BE2C (cell line): Measurements from ENCODE around the gene SULT1A3.
"Not testable (repeated sequence)": the region's sequence is repeated elsewhere in the genome, so short reads cannot be mapped to it uniquely, and the experiment has no call there.

ENCODE experiments used
- DNase-seq: peaks from one replicate; pipeline ENCODE4 v3.0.0-alpha.2; 2020
- H3K27me3 ChIP-seq: fragments of 250-450 bp; sonication (Bioruptor Pico); 2 replicates; pipeline ENCODE4 v1.5.1; 2020; ENCODE audit warnings: mild to moderate bottlenecking
- H3K36me3 ChIP-seq: fragments of 250-450 bp; sonication (Bioruptor Pico); 2 replicates; pipeline ENCODE4 v1.5.1; 2020; ENCODE audit warnings: mild to moderate bottlenecking
- H3K4me1 ChIP-seq: fragments of 250-450 bp; sonication (Bioruptor Pico); 2 replicates; pipeline ENCODE4 v1.5.1; 2020
- H3K4me3 ChIP-seq: 2 replicates; pipeline ENCODE4 v1.5.1; 2011; ENCODE audit warnings: low read depth, low read length
- H3K9me3 ChIP-seq: fragments of 250-450 bp; sonication (Bioruptor Pico); 2 replicates; pipeline ENCODE4 v1.5.1; 2020
- TF ChIP-seq, protein P1 (sequence below): IDR thresholded peaks from 2 replicates; pipeline ENCODE4 v1.5.1; 2012; ENCODE audit warnings: mild to moderate bottlenecking, low read depth, low read length

Gene SULT1A3

DNA sequence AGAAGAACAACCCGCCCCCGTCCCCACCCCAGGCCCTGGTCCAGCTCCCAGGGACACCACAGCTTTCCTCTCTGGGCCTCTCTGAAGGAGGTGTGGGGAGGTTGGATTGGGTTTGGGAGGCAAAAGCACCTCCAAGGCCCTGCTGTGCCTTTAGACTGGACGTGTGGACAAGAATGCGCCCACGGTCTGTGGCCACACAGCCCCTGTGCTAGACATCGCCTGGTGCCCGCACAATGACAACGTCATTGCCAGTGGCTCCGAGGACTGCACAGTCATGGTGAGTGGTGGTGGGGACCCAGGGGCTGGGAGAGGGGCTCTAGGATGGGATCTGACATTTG lies 12.6 kb upstream of the SULT1A3 start:
- Histone ChIP-seq H3K9me3 (no peaks in the 10 kb centered on the region), H3K4me3 (no peak overlapping the region), H3K36me3 (no peaks in the 10 kb centered on the region), H3K27me3 (no peaks in the 10 kb centered on the region), H3K4me1 (peaks cover 6% of the 10 kb centered on the region; the same call in 1 of the 2 replicates)
- no peak for DNase-seq
- TF ChIP-seq, protein P1, sequence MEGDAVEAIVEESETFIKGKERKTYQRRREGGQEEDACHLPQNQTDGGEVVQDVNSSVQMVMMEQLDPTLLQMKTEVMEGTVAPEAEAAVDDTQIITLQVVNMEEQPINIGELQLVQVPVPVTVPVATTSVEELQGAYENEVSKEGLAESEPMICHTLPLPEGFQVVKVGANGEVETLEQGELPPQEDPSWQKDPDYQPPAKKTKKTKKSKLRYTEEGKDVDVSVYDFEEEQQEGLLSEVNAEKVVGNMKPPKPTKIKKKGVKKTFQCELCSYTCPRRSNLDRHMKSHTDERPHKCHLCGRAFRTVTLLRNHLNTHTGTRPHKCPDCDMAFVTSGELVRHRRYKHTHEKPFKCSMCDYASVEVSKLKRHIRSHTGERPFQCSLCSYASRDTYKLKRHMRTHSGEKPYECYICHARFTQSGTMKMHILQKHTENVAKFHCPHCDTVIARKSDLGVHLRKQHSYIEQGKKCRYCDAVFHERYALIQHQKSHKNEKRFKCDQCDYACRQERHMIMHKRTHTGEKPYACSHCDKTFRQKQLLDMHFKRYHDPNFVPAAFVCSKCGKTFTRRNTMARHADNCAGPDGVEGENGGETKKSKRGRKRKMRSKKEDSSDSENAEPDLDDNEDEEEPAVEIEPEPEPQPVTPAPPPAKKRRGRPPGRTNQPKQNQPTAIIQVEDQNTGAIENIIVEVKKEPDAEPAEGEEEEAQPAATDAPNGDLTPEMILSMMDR: no peak

DNA sequence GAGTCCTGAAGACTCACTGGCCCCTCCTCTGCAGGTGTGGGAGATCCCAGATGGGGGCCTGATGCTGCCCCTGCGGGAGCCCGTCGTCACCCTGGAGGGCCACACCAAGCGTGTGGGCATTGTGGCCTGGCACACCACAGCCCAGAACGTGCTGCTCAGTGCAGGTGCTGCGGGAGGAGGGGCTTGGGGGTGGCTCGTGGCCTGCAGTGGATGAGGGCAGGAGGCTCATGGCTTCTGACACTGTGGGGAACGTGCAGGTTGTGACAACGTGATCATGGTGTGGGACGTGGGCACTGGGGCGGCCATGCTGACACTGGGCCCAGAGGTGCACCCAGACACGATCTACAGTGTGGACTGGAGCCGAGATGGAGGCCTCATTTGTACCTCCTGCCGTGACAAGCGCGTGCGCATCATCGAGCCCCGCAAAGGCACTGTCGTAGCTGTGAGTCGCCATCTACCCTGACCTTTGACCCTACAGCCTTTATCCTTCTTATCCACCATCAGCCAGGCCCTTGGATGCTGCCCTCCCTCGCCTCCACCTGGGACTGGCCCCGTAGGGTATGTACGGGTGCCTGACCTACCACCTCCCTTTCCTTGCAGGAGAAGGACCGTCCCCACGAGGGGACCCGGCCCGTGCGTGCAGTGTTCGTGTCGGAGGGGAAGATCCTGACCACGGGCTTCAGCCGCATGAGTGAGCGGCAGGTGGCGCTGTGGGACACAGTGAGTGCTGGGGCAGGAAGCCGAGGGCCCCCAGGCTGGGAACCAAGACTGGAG lies 12.1 kb upstream of the SULT1A3 start:
- Histone ChIP-seq H3K4me3 (no peak overlapping the region), H3K36me3 (no peaks in the 10 kb centered on the region), H3K9me3 (no peaks in the 10 kb centered on the region), H3K4me1 (peaks cover 6% of the 10 kb centered on the region; the same call in 1 of the 2 replicates), H3K27me3 (no peaks in the 10 kb centered on the region)
- TF ChIP-seq, protein P1: peak; percentile 31
- DNase-seq: peak; percentile 41

DNA sequence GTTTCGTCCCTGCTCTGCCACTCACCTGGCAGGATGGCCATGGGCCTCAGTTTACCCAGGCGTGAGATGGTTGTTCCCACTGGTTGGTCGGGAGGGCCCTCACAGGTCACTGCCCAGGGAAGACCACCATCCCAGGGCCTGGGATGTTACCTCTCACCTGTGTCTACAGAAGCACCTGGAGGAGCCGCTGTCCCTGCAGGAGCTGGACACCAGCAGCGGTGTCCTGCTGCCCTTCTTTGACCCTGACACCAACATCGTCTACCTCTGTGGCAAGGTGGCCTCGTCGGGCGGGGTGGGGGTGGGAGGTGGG lies 11.5 kb upstream of the SULT1A3 start:
- Histone ChIP-seq H3K36me3 (no peaks in the 10 kb centered on the region), H3K4me1 (peaks cover 6% of the 10 kb centered on the region; the same call in 1 of the 2 replicates), H3K27me3 (no peaks in the 10 kb centered on the region), H3K4me3 (no peak overlapping the region), H3K9me3 (no peaks in the 10 kb centered on the region)
- TF ChIP-seq, protein P1: no peak
- DNase-seq: no peak

DNA sequence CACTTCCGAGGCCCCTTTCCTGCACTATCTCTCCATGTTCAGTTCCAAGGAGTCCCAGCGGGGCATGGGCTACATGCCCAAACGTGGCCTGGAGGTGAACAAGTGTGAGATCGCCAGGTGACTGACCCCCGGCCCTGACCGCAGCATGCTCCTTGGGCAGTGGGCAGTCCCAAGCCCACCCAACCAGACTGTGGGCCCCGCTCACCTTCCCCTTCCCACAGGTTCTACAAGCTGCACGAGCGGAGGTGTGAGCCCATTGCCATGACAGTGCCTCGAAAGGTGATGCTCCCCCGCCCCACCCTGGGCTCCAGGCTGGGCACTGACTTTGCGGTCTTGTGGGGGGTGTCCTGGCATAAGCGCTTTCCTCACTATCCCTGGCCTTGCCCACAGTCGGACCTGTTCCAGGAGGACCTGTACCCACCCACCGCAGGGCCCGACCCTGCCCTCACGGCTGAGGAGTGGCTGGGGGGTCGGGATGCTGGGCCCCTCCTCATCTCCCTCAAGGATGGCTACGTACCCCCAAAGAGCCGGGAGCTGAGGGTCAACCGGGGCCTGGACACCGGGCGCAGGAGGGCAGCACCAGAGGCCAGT lies 11.0 kb upstream of the SULT1A3 start:
- TF ChIP-seq, protein P1: no peak
- Histone ChIP-seq H3K36me3 (no peaks in the 10 kb centered on the region), H3K27me3 (no peaks in the 10 kb centered on the region), H3K4me3 (no peak overlapping the region), H3K9me3 (no peaks in the 10 kb centered on the region), H3K4me1 (0 out of 2 replicates have a peak, but pooled peaks cover 3% of the 10 kb centered on the region)
- DNase-seq: no peak

DNA sequence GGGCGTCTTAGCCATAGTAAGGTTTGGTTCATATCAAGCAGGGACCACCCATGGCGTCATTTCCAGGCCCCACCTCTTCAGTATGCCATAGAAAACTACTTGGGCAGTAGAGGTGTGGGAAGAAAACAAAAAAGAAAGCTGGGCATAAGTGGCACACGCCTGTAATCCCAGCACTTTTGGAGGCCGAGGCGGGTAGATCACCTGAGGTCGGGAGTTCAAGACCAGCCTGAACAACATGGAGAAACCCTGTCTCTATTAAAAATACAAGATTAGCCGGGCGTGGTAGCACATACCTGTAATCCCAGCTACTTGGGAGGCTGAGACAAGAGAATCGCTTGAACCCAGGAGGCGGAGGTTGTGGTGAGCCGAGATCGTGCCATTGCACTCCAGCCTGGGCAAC lies 7.9 kb upstream of the SULT1A3 start:
- not testable (repeated sequence) for H3K36me3 ChIP-seq, H3K9me3 ChIP-seq, H3K4me1 ChIP-seq, DNase-seq, H3K4me3 ChIP-seq, H3K27me3 ChIP-seq

DNA sequence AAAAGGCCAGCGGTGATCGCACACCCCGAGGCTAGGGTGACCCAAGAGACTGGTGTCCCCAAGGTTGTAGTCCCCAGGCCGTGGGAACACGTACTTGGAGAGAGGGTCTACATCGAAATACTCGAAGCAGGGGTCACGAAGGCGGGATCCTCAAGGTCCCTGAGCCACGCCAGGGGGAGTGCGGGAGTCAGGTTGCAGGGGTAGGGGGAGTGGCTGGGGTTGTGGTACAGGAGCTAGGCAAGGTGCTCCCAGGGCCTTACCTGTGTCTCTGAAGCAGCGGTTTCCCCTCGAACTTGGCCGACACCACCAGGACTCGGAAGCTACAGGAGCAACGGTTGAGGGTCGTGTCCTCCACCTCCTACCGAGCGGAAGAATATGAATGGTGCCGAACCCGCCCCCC lies 6.0 kb upstream of the SULT1A3 start:
- H3K4me1 ChIP-seq, H3K4me3 ChIP-seq, H3K27me3 ChIP-seq, DNase-seq, H3K9me3 ChIP-seq, H3K36me3 ChIP-seq: not testable (repeated sequence)

DNA sequence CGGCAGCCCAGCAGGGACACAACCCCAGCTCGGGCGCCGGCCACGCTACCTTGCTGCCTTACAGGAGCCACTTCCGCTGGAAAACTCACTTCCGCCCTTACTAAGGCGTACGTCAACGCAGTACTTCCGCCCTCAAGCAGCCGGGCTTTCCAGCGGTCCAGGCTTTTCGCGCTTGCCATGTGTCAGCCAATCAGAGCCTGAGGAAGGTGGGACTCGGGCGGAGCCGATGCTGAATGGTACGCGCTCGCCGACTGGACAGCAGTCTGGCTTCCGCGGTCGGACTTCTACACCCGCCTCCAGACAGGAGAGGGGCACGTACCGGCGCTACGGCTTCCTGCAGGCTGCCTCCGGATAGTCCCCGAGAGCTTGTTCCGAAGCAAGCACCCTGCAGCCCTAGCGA lies 5.4 kb upstream of the SULT1A3 start, which contains the start of the genes BOLA2B and SLX1A:
TSS of gene BOLA2B (minus strand) at position 52 of the 400 bp plus-strand sequence. CDS start 71 bp downstream, outside the sequence.
TSS of gene SLX1A (plus strand) at position 261 of the 400 bp plus-strand sequence. CDS start 210 bp downstream, outside the sequence.
- not testable (repeated sequence) for H3K36me3 ChIP-seq, DNase-seq, H3K4me1 ChIP-seq, H3K27me3 ChIP-seq, H3K9me3 ChIP-seq
- H3K4me3 ChIP-seq: peak within 1 kb of the TSS; percentile 44

DNA sequence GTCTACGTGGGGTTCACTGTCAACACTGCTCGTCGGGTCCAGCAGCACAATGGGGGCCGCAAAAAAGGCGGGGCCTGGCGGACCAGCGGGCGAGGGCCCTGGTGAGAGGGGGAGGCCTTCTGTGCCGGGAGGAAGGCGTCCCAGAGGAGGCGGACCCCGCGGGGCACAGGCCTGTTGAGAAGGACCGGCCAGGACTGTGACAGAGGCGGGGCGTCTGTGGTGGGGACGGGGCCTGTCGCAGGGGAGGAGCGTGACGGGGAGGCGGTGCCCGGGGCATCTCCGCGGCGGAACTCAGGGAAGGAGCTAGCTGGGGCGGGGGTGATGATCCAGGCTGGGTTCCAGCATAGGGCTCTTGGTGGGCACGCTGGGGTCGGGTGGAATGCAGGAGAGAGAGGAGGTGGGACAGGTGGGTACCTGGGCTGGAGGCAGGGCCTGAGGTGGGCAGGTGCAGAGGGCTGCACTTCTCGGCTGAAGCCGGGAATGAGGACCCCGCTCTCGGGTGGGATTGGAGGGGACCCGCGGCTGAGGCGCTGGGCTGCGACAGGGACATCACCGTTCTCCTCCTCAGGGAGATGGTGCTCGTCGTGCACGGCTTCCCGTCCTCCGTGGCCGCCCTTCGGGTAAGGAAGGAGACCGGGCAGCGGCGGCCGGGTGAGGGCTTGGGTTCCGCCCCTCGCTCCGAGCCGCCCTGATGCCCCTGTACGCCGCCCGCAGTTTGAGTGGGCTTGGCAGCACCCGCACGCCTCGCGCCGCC lies 4.7 kb upstream of the SULT1A3 start:
- H3K4me3 ChIP-seq: peak overlapping the region; percentile 44
- H3K36me3 ChIP-seq, H3K4me1 ChIP-seq, DNase-seq, H3K9me3 ChIP-seq, H3K27me3 ChIP-seq: not testable (repeated sequence)

DNA sequence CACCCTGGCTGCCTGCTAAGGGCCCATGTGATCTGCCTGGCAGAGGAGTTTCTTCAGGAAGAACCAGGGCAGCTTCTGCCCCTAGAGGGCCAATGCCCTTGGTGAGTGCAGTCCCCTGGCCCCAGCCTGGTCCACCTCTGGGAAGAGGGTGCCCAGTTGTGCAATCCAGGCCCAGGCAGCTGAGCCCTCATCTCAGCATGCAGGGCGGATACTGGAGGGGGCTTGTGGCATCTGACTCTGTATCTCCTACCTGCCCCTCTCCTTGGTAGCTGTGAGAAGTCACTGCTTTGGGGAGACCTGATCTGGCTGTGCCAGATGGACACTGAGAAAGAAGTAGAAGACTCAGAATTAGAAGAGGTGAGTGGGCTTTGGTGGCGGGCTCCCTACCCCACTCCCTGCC lies 2.1 kb upstream of the SULT1A3 start:
- H3K4me1 ChIP-seq, H3K36me3 ChIP-seq, H3K27me3 ChIP-seq, H3K9me3 ChIP-seq, DNase-seq, H3K4me3 ChIP-seq: not testable (repeated sequence)

DNA sequence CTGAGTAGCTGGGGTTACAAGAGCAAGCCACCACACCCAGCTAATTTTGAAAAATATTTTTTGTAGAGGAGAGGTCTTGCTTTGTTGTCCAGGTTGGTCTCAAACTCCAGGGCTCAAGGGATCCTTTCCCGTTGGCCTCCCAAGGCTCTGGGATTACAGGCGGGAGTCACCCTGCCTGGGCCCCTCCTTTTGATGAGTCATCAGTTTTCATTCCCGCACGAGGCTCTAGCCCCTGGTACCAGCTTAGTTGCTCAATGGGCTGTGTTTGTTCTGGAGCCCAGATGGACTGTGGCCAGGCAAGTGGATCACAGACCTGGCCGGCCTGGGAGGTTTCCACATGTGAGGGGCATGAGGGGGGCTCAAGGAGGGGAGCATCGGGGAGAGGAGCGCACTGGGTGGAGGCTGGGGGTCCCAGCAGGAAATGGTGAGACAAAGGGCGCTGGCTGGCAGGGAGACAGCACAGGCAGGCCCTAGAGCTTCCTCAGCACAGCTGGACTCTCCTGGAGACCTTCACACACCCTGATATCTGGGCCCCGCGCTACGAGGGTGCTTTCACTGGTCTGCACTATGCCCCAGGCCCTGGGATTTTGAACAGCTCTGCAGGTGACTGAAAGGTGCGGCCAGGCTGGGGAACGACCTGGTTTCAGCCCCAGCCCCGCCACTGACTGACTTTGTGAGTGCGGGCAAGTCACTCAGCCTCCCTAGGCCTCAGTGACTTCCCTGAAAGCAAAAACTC lies 721 bp downstream of the SULT1A3 start:
- not testable (repeated sequence) for H3K4me1 ChIP-seq, DNase-seq, H3K4me3 ChIP-seq, H3K27me3 ChIP-seq, H3K36me3 ChIP-seq, H3K9me3 ChIP-seq
